ENCODE data around the gene DENND11. TPM values are rescaled to one million over a fixed set of nuclear protein-coding genes. Genes with fewer than 3 reads are reported as not detected.

Gene DENND11
- total RNA-seq, 2 experiments from 2014 or later, result 3.8 to 9.7 TPM

DNA sequence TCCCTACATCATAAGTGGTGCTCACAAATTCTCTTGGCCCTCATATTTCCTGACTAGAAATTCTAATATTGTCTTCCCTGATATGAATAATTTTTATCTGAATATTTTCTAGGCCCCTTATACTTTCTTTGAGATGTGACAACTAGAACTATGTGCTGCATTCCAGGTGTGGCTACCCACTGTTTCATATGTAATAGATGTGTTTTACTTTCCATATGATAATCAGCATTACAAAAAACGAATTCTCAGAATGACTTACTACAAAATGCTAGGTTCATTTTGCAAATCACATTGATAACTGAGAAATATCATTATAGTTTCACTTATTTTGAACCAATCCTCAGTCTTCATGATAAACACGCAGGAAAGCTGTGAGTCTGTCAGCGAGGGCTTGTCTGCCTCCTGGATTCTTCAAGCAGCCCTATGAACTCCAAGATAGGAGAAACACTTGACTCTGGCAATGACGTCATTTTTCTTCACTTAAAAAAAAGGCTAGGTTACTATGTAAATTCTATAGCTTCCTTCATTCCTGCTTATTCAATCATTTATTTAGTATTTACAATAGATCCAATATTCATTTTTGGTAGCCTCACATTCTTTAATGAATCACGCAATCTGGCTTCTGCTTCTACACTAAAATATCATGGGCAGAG is 10.8 kb upstream of the DENND11 start:
- intact Hi-C loops (cut with micrococcal nuclease; ENCODE audit: unreplicated experiment), result no loop called here
- H3K36me3 ChIP-seq (ENCODE audit: insufficient read depth, low read length), result no peaks in the 10 kb centered on the region
- no peak overlapping the region for H3K4me2 ChIP-seq (ENCODE audit: low read length)
- no TSS peak for BruUV-seq (replicated peaks)
- no peaks in the 10 kb centered on the region for H4K20me1 ChIP-seq (ENCODE audit: insufficient read depth, low read length)
- H3K79me2 ChIP-seq (ENCODE audit: insufficient read depth, low read depth, low read length), result no peaks in the 10 kb centered on the region
- no peaks in the 10 kb centered on the region for H3K9me3 ChIP-seq (ENCODE audit: low read length)
- H3K9me2 ChIP-seq (ENCODE audit: insufficient read depth, low read length), result no peaks in the 10 kb centered on the region; the same call in 1 of the 2 replicates
- ChIA-PET CTCF (ENCODE audit: unreplicated experiment) (no interaction called here), POLR2A (no interaction called here)
- H2AFZ ChIP-seq (ENCODE audit: low read length), result no peak overlapping the region
- H3K4me1 ChIP-seq (ENCODE audit: insufficient read depth, low read length, poor library complexity, severe bottlenecking), result no peaks in the 10 kb centered on the region
- TF ChIP-seq CTCF (conservative IDR thresholded peaks at IDR 0.05; ENCODE audit: low read length) (no peak), EZH2phosphoT487 (IDR thresholded peaks at IDR 0.05; ENCODE audit: borderline replicate concordance, low read depth, low read length) (no peak)
- H3K4me3 ChIP-seq (ENCODE audit: low read depth, low read length, poor library complexity, severe bottlenecking), result no peak overlapping the region
- DNase-seq (ENCODE audit: low spot score), result no peak
- no peak overlapping the region for H3K27ac ChIP-seq (ENCODE audit: low read depth, low read length, poor library complexity, severe bottlenecking)

- H3K36me3 ChIP-seq (ENCODE audit: insufficient read depth, low read length), result no peaks in the 10 kb centered on the region
- H3K4me3 ChIP-seq (ENCODE audit: low read depth, low read length, poor library complexity, severe bottlenecking), result no peak overlapping the region
- ChIA-PET POLR2A (interaction anchor here (0.5 kb wide), 1 partner anchor 1037 kb away, joined by 4 read pairs; no protein-coding TSS in a partner anchor), CTCF (ENCODE audit: unreplicated experiment) (no interaction called here)
- BruUV-seq (replicated peaks), result no TSS peak
- no peak overlapping the region for H3K27ac ChIP-seq (ENCODE audit: low read depth, low read length, poor library complexity, severe bottlenecking)
- no peak overlapping the region for H2AFZ ChIP-seq (ENCODE audit: low read length)
- H3K79me2 ChIP-seq (ENCODE audit: insufficient read depth, low read depth, low read length), result no peaks in the 10 kb centered on the region
- no peaks in the 10 kb centered on the region for H3K4me1 ChIP-seq (ENCODE audit: insufficient read depth, low read length, poor library complexity, severe bottlenecking)
- no peaks in the 10 kb centered on the region for H4K20me1 ChIP-seq (ENCODE audit: insufficient read depth, low read length)
- no peaks in the 10 kb centered on the region for H3K9me2 ChIP-seq (ENCODE audit: insufficient read depth, low read length)
- TF ChIP-seq CTCF (conservative IDR thresholded peaks at IDR 0.05; ENCODE audit: low read length) (0 out of 2 replicates have a peak, but pooled peaks have one; percentile 24), EZH2phosphoT487 (IDR thresholded peaks at IDR 0.05; ENCODE audit: borderline replicate concordance, low read depth, low read length) (no peak)
- no peak overlapping the region for H3K4me2 ChIP-seq (ENCODE audit: low read length)
- H3K9me3 ChIP-seq (ENCODE audit: low read length), result no peaks in the 10 kb centered on the region
- DNase-seq (ENCODE audit: low spot score), result no peak
- intact Hi-C loops (cut with micrococcal nuclease; ENCODE audit: unreplicated experiment), result no loop called here
Observed at GRCh38 chr7:141710301-141710700, 8.3 kb upstream of the DENND11 start.

GRCh38 chr7:141709749-141710148 is 7.8 kb upstream of the DENND11 start:
- Histone ChIP-seq H2AFZ (ENCODE audit: low read length) (no peak overlapping the region), H3K36me3 (ENCODE audit: insufficient read depth, low read length) (no peaks in the 10 kb centered on the region), H3K9me3 (ENCODE audit: low read length) (no peaks in the 10 kb centered on the region), H3K79me2 (ENCODE audit: insufficient read depth, low read depth, low read length) (no peaks in the 10 kb centered on the region), H3K4me1 (ENCODE audit: insufficient read depth, low read length, poor library complexity, severe bottlenecking) (no peaks in the 10 kb centered on the region), H3K27ac (ENCODE audit: low read depth, low read length, poor library complexity, severe bottlenecking) (no peak overlapping the region), H4K20me1 (ENCODE audit: insufficient read depth, low read length) (no peaks in the 10 kb centered on the region), H3K9me2 (ENCODE audit: insufficient read depth, low read length) (no peaks in the 10 kb centered on the region), H3K4me2 (ENCODE audit: low read length) (no peak overlapping the region), H3K4me3 (ENCODE audit: low read depth, low read length, poor library complexity, severe bottlenecking) (no peak overlapping the region)
- intact Hi-C loops (cut with micrococcal nuclease; ENCODE audit: unreplicated experiment), result no loop called here
- CTCF ChIA-PET (ENCODE audit: unreplicated experiment), result no interaction called here
- BruUV-seq (replicated peaks), result no TSS peak
- POLR2A ChIA-PET, result interaction anchor here (0.5 to 1.2 kb wide), 3 partner anchors 35 to 1036 kb away, joined by 4 to 5 read pairs (median 4); no protein-coding TSS in a partner anchor
- DNase-seq (ENCODE audit: low spot score), result no peak
- TF ChIP-seq CTCF (conservative IDR thresholded peaks at IDR 0.05; ENCODE audit: low read length) (no peak), EZH2phosphoT487 (IDR thresholded peaks at IDR 0.05; ENCODE audit: borderline replicate concordance, low read depth, low read length) (no peak)
